ENCODE measurements around the gene MYO19.

Gene MYO19

DNA sequence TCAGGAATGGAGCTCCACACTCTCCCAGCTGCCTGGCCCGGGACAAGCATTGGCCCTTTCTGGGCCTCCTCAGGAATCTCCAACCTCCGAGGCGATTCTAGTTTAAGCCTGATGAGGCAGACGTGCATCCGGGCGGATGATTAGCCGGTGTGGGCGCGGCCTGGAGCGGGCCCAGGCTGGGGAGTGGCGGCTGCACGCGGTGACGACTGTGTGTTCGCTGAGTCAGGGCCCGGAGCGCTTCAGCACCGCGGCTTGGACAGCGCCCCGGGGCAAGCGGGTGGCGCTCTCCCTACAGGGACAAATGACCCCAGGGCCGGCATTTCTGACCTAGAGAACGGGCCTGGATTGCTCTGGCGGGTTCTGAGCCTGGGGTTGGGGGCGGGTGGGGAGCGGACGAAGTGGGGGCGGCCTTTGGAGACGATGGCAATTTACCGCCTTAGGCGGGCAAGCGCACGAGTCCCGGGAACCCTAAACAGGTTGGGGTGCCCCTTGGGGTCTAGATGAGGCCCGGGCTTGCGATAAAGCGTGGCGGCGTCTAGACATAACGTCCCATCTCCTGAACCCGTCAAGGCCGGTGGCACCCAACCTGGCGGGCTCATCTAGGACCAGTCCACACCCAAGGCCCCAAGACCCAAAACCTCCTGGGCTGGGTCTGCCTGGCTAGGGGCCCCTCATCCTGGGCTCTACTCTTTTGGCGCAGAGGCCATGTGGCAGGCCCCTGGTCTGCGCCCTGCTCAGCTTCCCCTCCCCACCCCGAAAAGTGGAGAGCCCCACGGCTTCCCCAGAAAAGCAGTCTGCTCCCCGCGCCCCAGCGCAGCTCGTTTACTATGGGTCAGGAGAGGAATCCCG is 70.5 kb downstream of the MYO19 start:
- Histone ChIP-seq H3K56ac (ENCODE audit: low read length) (no peak overlapping the region), H3K4me2 (ENCODE audit: low read length) (no peak overlapping the region), H3K4me1 (ENCODE audit: control insufficient read depth, low read depth, low read length) (no peaks in the 10 kb centered on the region), H2AK5ac (ENCODE audit: low read length) (no peak overlapping the region), H3K36me3 (ENCODE audit: control insufficient read depth, insufficient read depth, low read length) (no peaks in the 10 kb centered on the region), H3K4me3 (ENCODE audit: low read length) (no peak overlapping the region), H3K79me1 (ENCODE audit: low read length) (no peaks in the 10 kb centered on the region), H3K4ac (ENCODE audit: low read depth, low read length) (no peak overlapping the region), H3K9ac (ENCODE audit: low read length) (no peak overlapping the region), H4K8ac (ENCODE audit: low read depth, low read length) (no peak overlapping the region), H3K23ac (ENCODE audit: low read length) (no peak overlapping the region), H2BK15ac (replicated peaks; ENCODE audit: low read depth) (no peak overlapping the region), H4K5ac (ENCODE audit: low read length) (no peak overlapping the region), H3K79me2 (ENCODE audit: control insufficient read depth, insufficient read depth, low read length) (no peaks in the 10 kb centered on the region), H3K27me3 (ENCODE audit: insufficient read depth, low read length, poor library complexity) (no peaks in the 10 kb centered on the region), H2BK120ac (ENCODE audit: low read depth, low read length) (no peak overlapping the region), H3K18ac (ENCODE audit: low read length) (no peak overlapping the region), H3K27ac (ENCODE audit: low read depth, low read length) (no peak overlapping the region), H2BK5ac (ENCODE audit: low read length) (no peak overlapping the region)
- no CpG with 5 or more reads among the region's 54 CpGs for WGBS (ENCODE audit: extremely low coverage, insufficient coverage, low lambda C conversion rate)
- peak; percentile 97 for DNase-seq

DNA sequence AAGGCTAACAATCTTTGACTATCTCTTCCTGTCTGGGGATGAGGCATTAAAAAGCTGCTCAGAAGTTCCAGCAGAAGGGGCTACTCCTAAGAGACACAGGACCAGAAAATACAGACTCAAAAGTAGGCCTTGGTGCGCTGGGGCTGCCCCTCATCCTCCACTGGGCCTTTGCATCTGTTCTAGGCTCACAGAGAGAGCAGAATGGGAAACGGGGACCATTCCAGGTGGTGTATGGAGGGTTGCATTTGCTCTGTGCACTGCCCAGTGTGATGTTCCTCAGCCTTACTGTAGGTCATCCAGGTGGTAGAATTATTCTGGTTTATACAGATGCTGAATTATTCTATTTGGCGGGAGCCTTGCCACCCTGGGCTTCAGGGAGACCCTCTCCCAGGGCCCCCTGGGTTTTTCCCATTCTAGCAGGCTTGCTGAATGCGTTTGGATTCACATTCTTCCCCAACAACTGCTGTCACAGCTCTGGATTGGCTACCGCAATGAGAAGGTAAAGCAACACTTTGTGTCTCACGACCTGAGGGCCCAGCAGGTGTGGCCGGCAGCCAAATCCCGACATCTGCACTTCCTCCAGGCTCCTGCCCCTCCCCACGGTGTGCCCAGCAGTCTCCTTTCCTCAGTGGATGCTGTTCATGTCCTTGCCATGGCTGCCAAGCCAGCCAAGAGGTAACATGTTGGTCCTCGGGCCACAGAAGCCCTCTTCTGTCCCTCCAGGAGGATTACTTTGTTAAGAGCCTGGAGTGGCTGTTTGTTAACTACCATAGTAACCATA is 73.1 kb downstream of the MYO19 start:
- Histone ChIP-seq H3K27ac (ENCODE audit: low read depth, low read length) (no peak overlapping the region), H4K5ac (ENCODE audit: low read length) (no peak overlapping the region), H3K56ac (ENCODE audit: low read length) (no peak overlapping the region), H3K79me2 (ENCODE audit: control insufficient read depth, insufficient read depth, low read length) (no peaks in the 10 kb centered on the region), H3K4ac (ENCODE audit: low read depth, low read length) (no peak overlapping the region), H3K18ac (ENCODE audit: low read length) (no peak overlapping the region), H3K23ac (ENCODE audit: low read length) (no peak overlapping the region), H3K4me2 (ENCODE audit: low read length) (no peak overlapping the region), H3K4me1 (ENCODE audit: control insufficient read depth, low read depth, low read length) (no peaks in the 10 kb centered on the region), H3K27me3 (ENCODE audit: insufficient read depth, low read length, poor library complexity) (no peaks in the 10 kb centered on the region), H3K4me3 (ENCODE audit: low read length) (no peak overlapping the region), H2BK120ac (ENCODE audit: low read depth, low read length) (no peak overlapping the region), H2AK5ac (ENCODE audit: low read length) (no peak overlapping the region), H3K9ac (ENCODE audit: low read length) (no peak overlapping the region), H2BK15ac (replicated peaks; ENCODE audit: low read depth) (no peak overlapping the region), H2BK5ac (ENCODE audit: low read length) (no peak overlapping the region), H4K8ac (ENCODE audit: low read depth, low read length) (no peak overlapping the region), H3K79me1 (ENCODE audit: low read length) (no peaks in the 10 kb centered on the region), H3K36me3 (ENCODE audit: control insufficient read depth, insufficient read depth, low read length) (no peaks in the 10 kb centered on the region)
- WGBS (ENCODE audit: extremely low coverage, insufficient coverage, low lambda C conversion rate) = no CpG with 5 or more reads among the region's 10 CpGs
- no peak for DNase-seq

DNA sequence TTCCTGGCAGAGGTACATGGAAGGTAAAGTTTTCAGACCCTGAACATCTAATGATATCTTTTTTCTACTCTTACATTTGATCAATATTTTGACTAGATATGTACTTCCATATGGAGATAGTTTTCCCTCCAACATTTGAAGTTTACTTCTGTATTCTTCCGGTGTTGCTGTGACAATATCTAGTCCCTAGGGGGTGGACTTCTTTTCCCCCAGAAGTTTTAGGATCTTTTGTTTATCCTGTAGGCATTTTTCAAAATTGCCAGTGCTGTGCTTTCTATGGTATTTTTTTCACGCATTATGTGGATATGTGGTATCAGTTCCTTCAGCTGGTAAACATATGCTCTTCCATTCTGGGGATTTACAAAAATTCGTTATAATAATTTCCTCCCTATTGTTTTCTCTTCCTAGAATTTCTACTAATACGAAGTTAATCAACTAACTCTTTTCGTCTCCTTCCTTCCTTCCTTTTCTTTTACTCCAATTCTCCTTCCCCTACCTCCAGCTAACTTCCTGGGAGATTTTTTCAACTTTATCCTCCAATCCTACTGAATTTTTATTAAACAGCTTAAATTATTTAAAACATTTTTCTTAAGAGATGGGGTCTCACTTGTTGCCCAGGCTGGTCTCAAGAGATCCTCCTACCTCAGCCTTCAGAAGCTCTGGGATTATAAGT is 74.3 kb downstream of the MYO19 start:
- no peak for DNase-seq
- Histone ChIP-seq H3K18ac (ENCODE audit: low read length) (no peak overlapping the region), H2BK15ac (replicated peaks; ENCODE audit: low read depth) (no peak overlapping the region), H3K36me3 (ENCODE audit: control insufficient read depth, insufficient read depth, low read length) (no peaks in the 10 kb centered on the region), H3K4me3 (ENCODE audit: low read length) (no peak overlapping the region), H2BK120ac (ENCODE audit: low read depth, low read length) (no peak overlapping the region), H4K8ac (ENCODE audit: low read depth, low read length) (no peak overlapping the region), H3K4me1 (ENCODE audit: control insufficient read depth, low read depth, low read length) (no peaks in the 10 kb centered on the region), H3K27me3 (ENCODE audit: insufficient read depth, low read length, poor library complexity) (no peaks in the 10 kb centered on the region), H3K4me2 (ENCODE audit: low read length) (no peak overlapping the region), H3K27ac (ENCODE audit: low read depth, low read length) (no peak overlapping the region), H3K9ac (ENCODE audit: low read length) (no peak overlapping the region), H3K79me1 (ENCODE audit: low read length) (no peaks in the 10 kb centered on the region), H3K4ac (ENCODE audit: low read depth, low read length) (no peak overlapping the region), H3K23ac (ENCODE audit: low read length) (no peak overlapping the region), H3K56ac (ENCODE audit: low read length) (no peak overlapping the region), H4K5ac (ENCODE audit: low read length) (no peak overlapping the region), H2AK5ac (ENCODE audit: low read length) (no peak overlapping the region), H3K79me2 (ENCODE audit: control insufficient read depth, insufficient read depth, low read length) (no peaks in the 10 kb centered on the region), H2BK5ac (ENCODE audit: low read length) (no peak overlapping the region)
- 100% methylated on average over 2 of the region's 5 CpGs for WGBS (ENCODE audit: extremely low coverage, insufficient coverage, low lambda C conversion rate)

DNA sequence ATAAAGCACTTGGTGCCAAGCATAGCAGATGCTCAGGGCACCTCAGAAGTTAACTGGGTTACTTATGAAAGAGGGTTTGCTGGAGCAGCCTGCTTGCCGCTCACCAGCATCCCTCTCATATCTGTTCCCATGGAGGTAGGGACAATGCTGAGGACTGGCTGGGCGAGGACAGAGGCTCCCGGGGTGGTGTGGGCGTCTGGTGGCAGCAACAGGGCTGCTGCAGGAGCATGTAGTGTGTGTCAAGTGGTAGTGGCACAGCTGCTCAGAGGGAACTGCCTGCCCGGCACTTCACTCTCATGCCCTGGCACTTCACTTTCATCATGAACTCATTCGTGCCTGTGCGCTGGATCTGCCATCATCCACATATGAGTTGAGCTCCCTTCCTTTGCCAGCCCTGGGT is 75.1 kb downstream of the MYO19 start:
- no peak overlapping the region for H3K56ac ChIP-seq (ENCODE audit: low read length)
- no peak overlapping the region for H3K9ac ChIP-seq (ENCODE audit: low read length)
- H2AK5ac ChIP-seq (ENCODE audit: low read length) = no peak overlapping the region
- WGBS (ENCODE audit: extremely low coverage, insufficient coverage, low lambda C conversion rate) = no CpG with 5 or more reads among the region's 7 CpGs
- no peak overlapping the region for H4K5ac ChIP-seq (ENCODE audit: low read length)
- no peaks in the 10 kb centered on the region for H3K36me3 ChIP-seq (ENCODE audit: control insufficient read depth, insufficient read depth, low read length)
- no peak for DNase-seq
- no peak overlapping the region for H3K27ac ChIP-seq (ENCODE audit: low read depth, low read length)
- H3K23ac ChIP-seq (ENCODE audit: low read length) = no peak overlapping the region
- no peaks in the 10 kb centered on the region for H3K4me1 ChIP-seq (ENCODE audit: control insufficient read depth, low read depth, low read length)
- no peak overlapping the region for H3K4me3 ChIP-seq (ENCODE audit: low read length)
- H2BK120ac ChIP-seq (ENCODE audit: low read depth, low read length) = no peak overlapping the region
- no peaks in the 10 kb centered on the region for H3K79me2 ChIP-seq (ENCODE audit: control insufficient read depth, insufficient read depth, low read length)
- no peak overlapping the region for H3K4ac ChIP-seq (ENCODE audit: low read depth, low read length)
- H4K8ac ChIP-seq (ENCODE audit: low read depth, low read length) = no peak overlapping the region
- no peaks in the 10 kb centered on the region for H3K27me3 ChIP-seq (ENCODE audit: insufficient read depth, low read length, poor library complexity)
- no peak overlapping the region for H3K18ac ChIP-seq (ENCODE audit: low read length)
- no peak overlapping the region for H2BK5ac ChIP-seq (ENCODE audit: low read length)
- H3K4me2 ChIP-seq (ENCODE audit: low read length) = no peak overlapping the region
- no peak overlapping the region for H2BK15ac ChIP-seq (replicated peaks; ENCODE audit: low read depth)
- no peaks in the 10 kb centered on the region for H3K79me1 ChIP-seq (ENCODE audit: low read length)

DNA sequence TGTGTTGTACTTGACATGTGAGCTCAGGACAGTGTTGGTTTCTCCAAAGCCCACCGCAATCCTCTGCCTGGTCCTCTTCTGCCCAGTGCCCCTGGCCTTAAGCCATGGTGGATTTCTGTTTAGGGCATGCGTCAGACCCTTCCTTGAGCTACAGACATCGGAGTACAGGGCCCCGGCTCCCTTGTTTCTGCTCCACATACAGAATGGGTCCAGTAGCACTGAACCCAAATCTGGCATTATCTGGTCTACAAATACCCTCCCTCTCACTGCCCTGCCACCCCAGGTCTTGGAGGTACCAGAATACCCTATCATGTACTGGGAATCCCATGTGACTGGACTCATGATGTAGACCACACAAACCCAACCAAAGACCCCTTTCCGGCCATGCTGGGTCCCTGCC is 75.6 kb downstream of the MYO19 start:
- Histone ChIP-seq H3K27me3 (ENCODE audit: insufficient read depth, low read length, poor library complexity) (no peaks in the 10 kb centered on the region), H3K23ac (ENCODE audit: low read length) (no peak overlapping the region), H3K36me3 (ENCODE audit: control insufficient read depth, insufficient read depth, low read length) (no peaks in the 10 kb centered on the region), H3K79me1 (ENCODE audit: low read length) (no peaks in the 10 kb centered on the region), H2BK120ac (ENCODE audit: low read depth, low read length) (no peak overlapping the region), H4K5ac (ENCODE audit: low read length) (no peak overlapping the region), H3K18ac (ENCODE audit: low read length) (no peak overlapping the region), H2AK5ac (ENCODE audit: low read length) (no peak overlapping the region), H2BK15ac (replicated peaks; ENCODE audit: low read depth) (no peak overlapping the region), H3K79me2 (ENCODE audit: control insufficient read depth, insufficient read depth, low read length) (no peaks in the 10 kb centered on the region), H3K4ac (ENCODE audit: low read depth, low read length) (no peak overlapping the region), H3K4me2 (ENCODE audit: low read length) (no peak overlapping the region), H3K4me1 (ENCODE audit: control insufficient read depth, low read depth, low read length) (no peaks in the 10 kb centered on the region), H3K27ac (ENCODE audit: low read depth, low read length) (no peak overlapping the region), H4K8ac (ENCODE audit: low read depth, low read length) (no peak overlapping the region), H3K4me3 (ENCODE audit: low read length) (no peak overlapping the region), H3K56ac (ENCODE audit: low read length) (no peak overlapping the region), H3K9ac (ENCODE audit: low read length) (no peak overlapping the region), H2BK5ac (ENCODE audit: low read length) (no peak overlapping the region)
- DNase-seq = no peak
- no CpG with 5 or more reads among the region's 5 CpGs for WGBS (ENCODE audit: extremely low coverage, insufficient coverage, low lambda C conversion rate)

Measured in mesendoderm (in vitro differentiated cells).